Endothelial cell (in vitro differentiated cells): ENCODE data around the gene ARHGEF26. TPM values are rescaled to one million over a fixed set of nuclear protein-coding genes. Genes with fewer than 3 reads are reported as not detected.

Experiments used
- DNase-seq: peaks from one replicate; pipeline ENCODE4 v3.0.0; 2021; ENCODE audit warnings: low spot score
- H3K27ac Mint-ChIP-seq: one replicate; pipeline ENCODE4 v1.8.0; 2021; ENCODE audit warnings: mixed read lengths, inconsistent platforms; ENCODE audit not compliant: unreplicated experiment
- H3K27me3 Mint-ChIP-seq: one replicate; pipeline ENCODE4 v1.8.0; 2021; ENCODE audit warnings: mild to moderate bottlenecking, moderate library complexity, mixed read lengths, inconsistent platforms; ENCODE audit not compliant: unreplicated experiment
- H3K36me3 Mint-ChIP-seq: one replicate; pipeline ENCODE4 v1.8.0; 2021; ENCODE audit warnings: mild to moderate bottlenecking, low read depth, mixed read lengths, inconsistent platforms; ENCODE audit not compliant: unreplicated experiment
- H3K4me1 Mint-ChIP-seq: one replicate; pipeline ENCODE4 v1.8.0; 2021; ENCODE audit warnings: mild to moderate bottlenecking, mixed read lengths, inconsistent platforms; ENCODE audit not compliant: unreplicated experiment
- H3K4me3 Mint-ChIP-seq: one replicate; pipeline ENCODE4 v1.8.0; 2021; ENCODE audit warnings: mild to moderate bottlenecking, mixed read lengths, inconsistent platforms; ENCODE audit not compliant: unreplicated experiment
- H3K9me3 Mint-ChIP-seq: one replicate; pipeline ENCODE4 v1.8.0; 2021; ENCODE audit warnings: mixed read lengths, inconsistent platforms; ENCODE audit not compliant: unreplicated experiment
- total RNA-seq: library from RNA; stranded (reverse); fragmentation: NEBNext Ultra II Directional; extraction: Animal tissue kit (Norgen Biotek cat#: 25700); gene quantifications from one replicate; pipeline ENCODE4 v1.2.1, GENCODE V29; 2021; ENCODE audit not compliant: unreplicated experiment
- TF ChIP-seq, protein P1 (sequence below): fragments of 200-600 bp; sonication (generic); IDR thresholded peaks from one replicate; pipeline ENCODE4 v1.5.0; 2021; ENCODE audit warnings: antibody characterized with exemption; ENCODE audit not compliant: unreplicated experiment

Gene ARHGEF26
- total RNA-seq, 1 donor from 2014 or later: 22.9 TPM

DNA sequence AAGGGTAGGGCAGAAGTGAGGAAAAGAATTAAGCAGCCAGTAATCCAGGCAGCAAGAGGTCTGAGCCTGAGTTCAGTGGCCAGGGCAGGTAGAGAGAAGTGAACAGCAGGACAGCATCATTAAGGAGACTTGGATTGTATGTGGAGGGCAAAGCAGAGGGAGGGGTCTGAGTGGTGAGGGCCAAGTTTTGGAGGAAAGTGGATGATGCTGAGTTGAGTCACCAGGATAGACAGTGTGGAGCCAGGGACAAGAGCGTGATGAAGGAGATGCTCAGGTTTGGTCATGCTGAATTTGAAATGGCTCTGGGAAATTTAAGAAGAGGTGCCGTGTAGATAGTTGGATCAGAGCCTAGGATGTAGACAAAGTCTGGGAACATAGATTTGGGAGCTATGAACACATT is 93.1 kb downstream of the ARHGEF26 start:
- Mint-ChIP-seq H3K4me1 (no peaks in the 10 kb centered on the region), H3K4me3 (no peak overlapping the region)
- TF ChIP-seq, protein P1, sequence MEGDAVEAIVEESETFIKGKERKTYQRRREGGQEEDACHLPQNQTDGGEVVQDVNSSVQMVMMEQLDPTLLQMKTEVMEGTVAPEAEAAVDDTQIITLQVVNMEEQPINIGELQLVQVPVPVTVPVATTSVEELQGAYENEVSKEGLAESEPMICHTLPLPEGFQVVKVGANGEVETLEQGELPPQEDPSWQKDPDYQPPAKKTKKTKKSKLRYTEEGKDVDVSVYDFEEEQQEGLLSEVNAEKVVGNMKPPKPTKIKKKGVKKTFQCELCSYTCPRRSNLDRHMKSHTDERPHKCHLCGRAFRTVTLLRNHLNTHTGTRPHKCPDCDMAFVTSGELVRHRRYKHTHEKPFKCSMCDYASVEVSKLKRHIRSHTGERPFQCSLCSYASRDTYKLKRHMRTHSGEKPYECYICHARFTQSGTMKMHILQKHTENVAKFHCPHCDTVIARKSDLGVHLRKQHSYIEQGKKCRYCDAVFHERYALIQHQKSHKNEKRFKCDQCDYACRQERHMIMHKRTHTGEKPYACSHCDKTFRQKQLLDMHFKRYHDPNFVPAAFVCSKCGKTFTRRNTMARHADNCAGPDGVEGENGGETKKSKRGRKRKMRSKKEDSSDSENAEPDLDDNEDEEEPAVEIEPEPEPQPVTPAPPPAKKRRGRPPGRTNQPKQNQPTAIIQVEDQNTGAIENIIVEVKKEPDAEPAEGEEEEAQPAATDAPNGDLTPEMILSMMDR: no peak

DNA sequence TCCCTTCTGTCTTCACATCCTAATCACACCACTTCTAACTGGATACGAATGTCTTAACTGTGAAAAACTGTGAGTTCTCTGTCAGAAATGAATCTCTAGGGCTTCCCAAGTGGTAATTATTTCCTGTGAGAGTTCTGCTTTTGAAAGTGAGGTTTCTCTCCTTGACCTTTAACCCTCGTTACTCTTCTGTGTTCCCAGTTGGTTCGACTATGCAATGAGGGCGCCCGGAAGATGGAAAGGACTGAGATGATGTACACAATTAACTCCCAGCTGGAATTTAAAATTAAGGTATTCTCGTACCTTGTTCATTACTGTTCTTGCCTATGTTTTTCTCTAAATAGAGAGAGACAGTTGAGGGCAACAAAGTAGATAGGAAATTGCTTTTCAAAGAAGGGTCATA is 96.5 kb downstream of the ARHGEF26 start:
- TF ChIP-seq, protein P1: no peak
- H3K4me3 Mint-ChIP-seq: no peak overlapping the region
- no peak overlapping the region for H3K27ac Mint-ChIP-seq
- peaks cover 1% of the 10 kb centered on the region for H3K27me3 Mint-ChIP-seq
- no peaks in the 10 kb centered on the region for H3K9me3 Mint-ChIP-seq
- H3K36me3 Mint-ChIP-seq: peaks cover 21% of the 10 kb centered on the region
- no peaks in the 10 kb centered on the region for H3K4me1 Mint-ChIP-seq
- DNase-seq: no peak

More for the DNA sequence above, 93.1 kb downstream of the ARHGEF26 start:
- H3K27ac Mint-ChIP-seq: no peak overlapping the region
- H3K9me3 Mint-ChIP-seq: no peaks in the 10 kb centered on the region
- no peak for DNase-seq
- H3K36me3 Mint-ChIP-seq: peaks cover 37% of the 10 kb centered on the region
- peaks cover 2% of the 10 kb centered on the region for H3K27me3 Mint-ChIP-seq

DNA sequence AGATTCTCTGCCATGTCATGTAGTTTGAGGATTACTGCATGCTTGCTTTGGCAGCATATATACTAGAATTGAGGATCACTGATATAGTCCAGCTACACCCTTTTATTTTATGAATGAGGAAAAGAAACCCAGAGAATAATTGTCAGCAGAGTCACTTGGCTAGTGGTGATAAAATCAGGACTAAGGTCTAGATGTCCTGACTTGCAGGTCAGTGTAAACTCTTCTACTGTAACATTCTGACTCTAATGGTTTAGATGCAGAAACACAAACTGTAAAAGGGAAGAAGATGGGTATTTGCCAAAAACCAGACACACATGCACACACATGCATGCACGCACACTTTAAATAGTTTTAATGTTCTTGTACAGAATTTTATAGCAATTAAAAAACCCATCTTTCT is 97.5 kb downstream of the ARHGEF26 start:
- no peaks in the 10 kb centered on the region for H3K4me1 Mint-ChIP-seq
- TF ChIP-seq, protein P1: no peak
- H3K27ac Mint-ChIP-seq: no peak overlapping the region

DNA sequence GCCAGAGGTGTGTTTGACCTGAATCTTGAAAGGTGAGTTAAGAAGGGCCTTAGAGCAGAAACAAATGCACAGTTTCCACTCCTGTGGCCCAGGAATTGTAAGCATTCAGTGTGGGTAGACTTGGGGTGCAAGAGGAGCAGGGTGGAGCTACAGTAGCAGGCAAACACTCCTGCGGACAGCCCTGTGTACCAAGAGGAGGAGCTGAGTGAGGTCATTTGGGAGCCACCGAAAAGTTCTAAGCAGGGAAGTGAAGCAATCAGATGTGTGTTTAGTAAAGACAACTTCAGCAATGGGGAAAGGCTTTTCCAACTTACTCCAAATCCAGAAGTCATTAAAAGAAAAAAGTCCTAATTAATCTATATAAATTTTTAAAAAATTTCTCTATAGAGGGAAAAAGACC is 99.3 kb downstream of the ARHGEF26 start:
- Mint-ChIP-seq H3K27me3 (peaks cover 1% of the 10 kb centered on the region), H3K4me1 (peaks cover 7% of the 10 kb centered on the region), H3K36me3 (peaks cover 3% of the 10 kb centered on the region), H3K4me3 (no peak overlapping the region), H3K27ac (no peak overlapping the region), H3K9me3 (no peaks in the 10 kb centered on the region)
- TF ChIP-seq, protein P1: no peak
- DNase-seq: no peak

More for the DNA sequence above, 97.5 kb downstream of the ARHGEF26 start:
- Mint-ChIP-seq H3K27me3 (peaks cover 1% of the 10 kb centered on the region), H3K4me3 (no peak overlapping the region), H3K36me3 (peaks cover 15% of the 10 kb centered on the region), H3K9me3 (no peaks in the 10 kb centered on the region)
- no peak for DNase-seq

DNA sequence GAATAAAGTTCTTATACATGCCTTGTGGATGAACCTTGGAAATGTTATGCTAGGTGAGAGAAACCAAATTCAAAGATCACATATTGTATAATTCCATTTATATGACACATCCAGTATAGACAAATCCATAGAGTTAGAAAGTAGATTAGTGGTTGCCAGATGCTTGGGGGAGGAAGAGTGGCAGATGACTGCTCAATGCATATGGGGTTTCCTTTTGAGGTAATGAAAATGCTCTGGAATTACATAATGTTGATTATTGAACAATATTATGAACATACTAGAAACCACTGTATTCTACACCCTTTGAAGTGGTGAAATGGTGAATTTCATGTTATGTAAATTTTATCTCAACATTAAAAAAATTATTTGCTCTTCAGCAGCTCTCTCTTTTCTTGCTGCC is 102.3 kb downstream of the ARHGEF26 start:
- DNase-seq: no peak

More for the DNA sequence above, 102.3 kb downstream of the ARHGEF26 start:
- Mint-ChIP-seq H3K36me3 (no peaks in the 10 kb centered on the region), H3K4me3 (no peak overlapping the region), H3K9me3 (no peaks in the 10 kb centered on the region), H3K27me3 (peaks cover 1% of the 10 kb centered on the region), H3K4me1 (peaks cover 9% of the 10 kb centered on the region), H3K27ac (no peak overlapping the region)
- TF ChIP-seq, protein P1: no peak
